Naive thymus-derived CD8-positive, alpha-beta T cell (primary cell): ENCODE results near the gene SLC25A29. TPM values are rescaled to one million over a fixed set of nuclear protein-coding genes. Genes with fewer than 3 reads are reported as not detected.

Source experiments
- ATAC-seq, 2 donors: fragments of 150-1000 bp; cut with Tn5 transposase in 1 of 2; sonication (Bioruptor Pico), chemical (Tn5 transposase) in 1 of 2; 1 replicate in 1 of 2; 2 replicates in 1 of 2; pipeline ENCODE4 v1.10.0; 2021; ENCODE audit warnings: mild to moderate bottlenecking in 2 of 2, moderate library complexity in 2 of 2
- POLR2A ChIA-PET: fragments of 350-600 bp; sonication (Branson Sonifier 250); formaldehyde crosslinking; loops from one replicate; lab custom pipeline; 2021; ENCODE audit warnings: antibody characterized with exemption; lab: Charles Lee
- DNase-seq, 10 donors: peaks; one replicate each; pipeline versions ENCODE4 v3.0.0 to v3.0.0-alpha.2; 2020 to 2022
- H3K27ac Mint-ChIP-seq, 10 donors: one replicate each; pipeline ENCODE4 v1.8.0; 2020 to 2022; ENCODE audit warnings: mild to moderate bottlenecking in 10 of 10, mixed read lengths in 10 of 10, moderate library complexity in 4 of 10, inconsistent platforms in 1 of 10
- H3K27me3 Mint-ChIP-seq, 5 donors: one replicate each; pipeline ENCODE4 v1.8.0; 2021 to 2022; ENCODE audit warnings: mixed read lengths in 5 of 5
- H3K36me3 Mint-ChIP-seq, 3 donors: one replicate each; pipeline ENCODE4 v1.8.0; 2020 to 2022; ENCODE audit warnings: mixed read lengths in 3 of 3, mild to moderate bottlenecking in 2 of 3, inconsistent platforms in 1 of 3
- H3K4me1 Mint-ChIP-seq, 4 donors: one replicate each; pipeline ENCODE4 v1.8.0; 2021 to 2022; ENCODE audit warnings: mixed read lengths in 4 of 4
- H3K4me3 Mint-ChIP-seq, 10 donors: one replicate each; pipeline ENCODE4 v1.8.0; 2020 to 2022; ENCODE audit warnings: mild to moderate bottlenecking in 10 of 10, mixed read lengths in 10 of 10, moderate library complexity in 6 of 10, inconsistent platforms in 1 of 10
- H3K9me3 Mint-ChIP-seq, 9 donors: one replicate each; pipeline ENCODE4 v1.8.0; 2020 to 2022; ENCODE audit warnings: mixed read lengths in 9 of 9, mild to moderate bottlenecking in 3 of 9, inconsistent platforms in 1 of 9, moderate library complexity in 1 of 9
- polyA plus RNA-seq, 3 donors: library from polyadenylated mRNA; unstranded; fragments of 300-500 nt; fragmentation: Illumina TruSeq; gene quantifications; one replicate each; pipeline ENCODE4 v1.2.3, GENCODE V29; 2021
- total RNA-seq, 8 experiments: library from RNA in 2 of 8; stranded (reverse) in 2 of 8; gene quantifications; one replicate each; pipeline ENCODE4 v1.2.3 and lab custom pipeline; 2021 to 2026

The SLC25A29 gene
- total and polyA plus RNA-seq, 5 experiments from 2014 or later: 2.7 to 18.5 (median 8.8) TPM

DNA sequence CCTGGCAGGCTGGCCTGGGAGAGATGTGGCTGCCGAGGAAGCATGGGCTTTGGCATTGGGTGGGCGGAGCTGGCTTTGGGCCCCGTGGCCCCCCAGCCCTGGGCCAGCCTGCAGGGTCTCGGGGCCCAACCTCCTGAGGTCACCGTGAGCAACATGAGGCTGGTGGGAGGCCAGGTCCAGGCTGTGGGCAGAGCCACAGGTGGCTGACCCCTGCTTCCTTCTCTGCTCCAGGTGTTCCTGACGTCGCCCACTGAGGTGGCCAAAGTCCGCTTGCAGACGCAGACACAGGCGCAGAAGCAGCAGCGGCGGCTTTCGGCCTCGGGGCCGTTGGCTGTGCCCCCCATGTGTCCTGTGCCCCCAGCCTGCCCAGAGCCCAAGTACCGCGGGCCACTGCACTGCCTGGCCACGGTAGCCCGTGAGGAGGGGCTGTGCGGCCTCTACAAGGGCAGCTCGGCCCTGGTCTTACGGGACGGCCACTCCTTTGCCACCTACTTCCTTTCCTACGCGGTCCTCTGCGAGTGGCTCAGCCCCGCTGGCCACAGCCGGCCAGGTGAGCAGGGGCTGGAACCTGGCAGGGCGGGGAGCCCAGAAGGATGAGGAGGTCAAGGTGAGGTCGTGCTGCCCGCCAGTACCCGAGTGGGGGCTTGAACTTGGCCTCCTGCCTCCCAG lies 22.4 kb upstream of the SLC25A29 start:
- H3K27me3 Mint-ChIP-seq: no peaks in the 10 kb centered on the region
- no peaks in the 10 kb centered on the region for H3K9me3 Mint-ChIP-seq
- no peak overlapping the region for H3K27ac Mint-ChIP-seq
- no peaks in the 10 kb centered on the region for H3K36me3 Mint-ChIP-seq
- no peaks in the 10 kb centered on the region for H3K4me1 Mint-ChIP-seq
- no peak overlapping the region for H3K4me3 Mint-ChIP-seq
- DNase-seq (no peak), ATAC-seq (no peak)
- POLR2A ChIA-PET: no interaction called here

DNA sequence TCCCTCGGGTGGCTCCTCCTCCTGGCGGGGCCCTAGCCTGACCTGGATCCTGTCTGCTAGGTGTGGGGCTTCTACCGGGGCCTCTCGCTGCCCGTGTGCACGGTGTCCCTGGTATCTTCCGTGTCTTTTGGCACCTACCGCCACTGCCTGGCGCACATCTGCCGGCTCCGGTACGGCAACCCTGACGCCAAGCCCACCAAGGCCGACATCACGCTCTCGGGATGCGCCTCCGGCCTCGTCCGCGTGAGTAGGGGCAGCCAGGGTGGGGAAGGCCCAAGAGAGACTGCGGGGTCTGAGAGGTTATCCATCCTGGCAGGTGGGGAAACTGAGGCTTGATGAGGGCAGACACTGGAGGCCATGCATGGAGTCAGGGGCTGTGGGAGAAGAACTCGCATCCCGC lies 20.9 kb upstream of the SLC25A29 start:
- Mint-ChIP-seq H3K9me3 (no peaks in the 10 kb centered on the region), H3K36me3 (no peaks in the 10 kb centered on the region), H3K4me1 (no peaks in the 10 kb centered on the region), H3K27ac (no peak overlapping the region), H3K4me3 (no peak overlapping the region), H3K27me3 (no peaks in the 10 kb centered on the region)
- DNase-seq (no peak), ATAC-seq (no peak)
- POLR2A ChIA-PET: no interaction called here

DNA sequence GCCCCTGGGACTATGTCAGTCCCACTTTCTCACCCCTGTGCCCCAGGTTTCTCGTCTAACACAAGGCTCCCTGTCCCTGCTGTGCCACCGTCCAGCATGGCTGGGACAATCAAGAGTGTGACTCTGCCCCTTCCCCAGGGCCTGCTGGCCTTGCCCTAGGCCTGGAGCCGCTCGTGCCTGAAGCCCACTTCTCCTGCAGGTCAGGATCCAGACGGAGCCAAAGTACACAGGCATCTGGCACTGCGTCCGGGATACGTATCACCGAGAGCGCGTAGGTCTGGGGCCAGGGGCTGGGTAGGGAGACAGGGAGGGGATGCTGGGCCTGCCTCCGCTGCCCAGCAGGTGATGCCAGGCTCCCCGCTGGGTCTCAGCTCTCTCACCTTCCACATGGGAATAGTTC lies 19.7 kb upstream of the SLC25A29 start:
- Mint-ChIP-seq H3K36me3 (no peaks in the 10 kb centered on the region), H3K9me3 (no peaks in the 10 kb centered on the region), H3K4me1 (no peaks in the 10 kb centered on the region), H3K27me3 (no peaks in the 10 kb centered on the region), H3K4me3 (no peak overlapping the region), H3K27ac (no peak overlapping the region)
- POLR2A ChIA-PET: no interaction called here
- no peak for ATAC-seq
- DNase-seq: no peak

DNA sequence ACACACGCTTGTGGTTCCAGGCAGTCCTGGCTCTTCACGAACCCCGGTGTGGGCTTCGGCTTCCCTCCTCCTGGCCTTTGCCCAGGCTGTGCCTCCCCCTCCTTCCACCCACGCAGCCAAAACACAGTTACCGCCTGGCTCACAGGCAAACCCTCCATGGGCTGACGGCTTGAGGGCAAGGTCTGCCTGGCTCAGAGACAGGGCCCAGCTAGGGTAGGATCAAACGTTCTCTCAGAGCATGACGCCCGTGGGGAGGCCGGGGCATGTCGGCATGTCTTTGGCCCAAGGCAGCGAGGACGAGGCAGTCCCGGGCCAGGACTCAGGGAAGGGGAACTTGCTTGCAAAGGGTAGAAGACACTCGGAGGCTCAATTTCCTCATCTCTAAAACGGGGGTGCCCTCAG lies 19.0 kb upstream of the SLC25A29 start:
- Mint-ChIP-seq H3K27me3 (no peaks in the 10 kb centered on the region), H3K27ac (peak overlapping the region in 1 of 10 donors; percentile 37), H3K9me3 (no peaks in the 10 kb centered on the region), H3K4me3 (no peak overlapping the region), H3K36me3 (no peaks in the 10 kb centered on the region), H3K4me1 (peaks cover 0 to 2% (median 0%) of the 10 kb centered on the region in 4 donors)
- POLR2A ChIA-PET: no interaction called here
- DNase-seq: no peak
- ATAC-seq: no peak

DNA sequence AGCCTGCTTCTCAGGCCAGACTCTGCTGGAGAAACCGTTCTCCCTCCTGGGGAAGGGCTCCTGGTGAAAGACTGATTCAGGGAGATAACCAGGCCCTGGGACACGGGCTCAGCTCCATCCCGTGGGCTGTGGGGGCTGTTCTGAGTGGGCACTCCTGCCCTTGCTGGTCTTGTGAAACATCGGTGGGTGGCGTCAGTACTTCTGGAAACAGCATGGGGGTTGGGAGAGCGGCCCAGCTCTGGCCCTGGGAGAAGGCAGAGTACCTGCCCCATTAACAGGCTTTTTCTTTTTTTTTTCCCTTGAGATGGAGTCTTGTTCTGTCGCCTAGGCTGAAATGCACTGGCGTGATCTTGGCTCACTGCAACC lies 17.7 kb upstream of the SLC25A29 start:
- no peak overlapping the region for H3K4me3 Mint-ChIP-seq

DNA sequence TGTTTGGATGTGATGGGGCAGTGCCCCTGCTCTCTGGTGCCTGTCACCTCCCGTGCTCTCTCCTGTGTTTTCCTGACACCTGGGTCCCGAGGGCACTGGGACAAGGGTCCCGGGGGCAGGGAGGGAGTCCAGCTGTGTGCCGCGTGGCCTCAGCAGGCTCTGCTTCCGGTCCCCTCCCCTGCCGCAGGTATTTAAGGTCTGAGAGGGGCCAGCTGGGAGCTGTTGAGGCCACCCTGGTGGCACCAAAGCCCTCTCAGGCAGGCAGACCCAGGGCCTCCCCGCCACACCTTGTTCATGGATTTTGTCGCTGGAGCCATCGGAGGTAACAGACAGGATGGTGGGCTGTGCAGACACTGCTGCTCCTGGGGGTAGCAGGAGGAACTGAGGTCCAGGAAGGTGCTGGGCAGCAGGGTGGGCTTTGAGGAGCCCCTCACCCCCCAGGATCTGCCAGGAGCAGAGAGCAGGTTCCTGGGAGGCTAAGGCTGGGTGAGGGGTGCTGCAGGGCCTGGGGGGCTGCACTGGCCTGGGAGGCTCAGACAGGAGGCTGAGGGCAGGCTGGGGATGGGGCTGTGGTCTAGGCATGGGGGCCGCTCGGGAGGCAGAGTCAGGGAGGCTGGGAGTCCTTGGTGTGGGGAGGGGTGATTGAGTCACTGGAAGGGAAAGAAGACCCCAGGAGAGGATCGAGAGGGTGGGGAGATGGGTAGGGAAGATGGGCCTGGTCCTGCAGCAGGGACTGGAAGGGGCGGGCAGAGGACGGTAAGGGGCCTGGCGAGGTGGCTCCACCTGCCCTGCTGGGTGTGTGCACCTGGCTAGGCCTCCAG lies 17.1 kb upstream of the SLC25A29 start, which contains the start of gene SLC25A47:
SLC25A47 (plus strand) TSS at position 219 of the 821 bp plus-strand sequence; CDS start at position 295, 76 bp downstream.
- Mint-ChIP-seq H3K9me3 (no peaks in the 10 kb centered on the region), H3K4me1 (peaks cover 0 to 4% (median 0%) of the 10 kb centered on the region in 4 donors), H3K36me3 (no peaks in the 10 kb centered on the region), H3K4me3 (no peak within 1 kb of the TSS), H3K27ac (peak within 1 kb of the TSS in 1 of 10 donors; percentile 55), H3K27me3 (no peaks in the 10 kb centered on the region)
- POLR2A ChIA-PET: no interaction called here
- ATAC-seq: no peak
- no peak for DNase-seq

More for the DNA sequence above, 17.7 kb upstream of the SLC25A29 start:
- Mint-ChIP-seq H3K9me3 (no peaks in the 10 kb centered on the region), H3K36me3 (no peaks in the 10 kb centered on the region), H3K27ac (peak overlapping the region in 1 of 10 donors; percentile 55), H3K4me1 (peaks cover 0 to 4% (median 0%) of the 10 kb centered on the region in 4 donors), H3K27me3 (no peaks in the 10 kb centered on the region)
- POLR2A ChIA-PET: no interaction called here
- DNase-seq (no peak), ATAC-seq (no peak)

DNA sequence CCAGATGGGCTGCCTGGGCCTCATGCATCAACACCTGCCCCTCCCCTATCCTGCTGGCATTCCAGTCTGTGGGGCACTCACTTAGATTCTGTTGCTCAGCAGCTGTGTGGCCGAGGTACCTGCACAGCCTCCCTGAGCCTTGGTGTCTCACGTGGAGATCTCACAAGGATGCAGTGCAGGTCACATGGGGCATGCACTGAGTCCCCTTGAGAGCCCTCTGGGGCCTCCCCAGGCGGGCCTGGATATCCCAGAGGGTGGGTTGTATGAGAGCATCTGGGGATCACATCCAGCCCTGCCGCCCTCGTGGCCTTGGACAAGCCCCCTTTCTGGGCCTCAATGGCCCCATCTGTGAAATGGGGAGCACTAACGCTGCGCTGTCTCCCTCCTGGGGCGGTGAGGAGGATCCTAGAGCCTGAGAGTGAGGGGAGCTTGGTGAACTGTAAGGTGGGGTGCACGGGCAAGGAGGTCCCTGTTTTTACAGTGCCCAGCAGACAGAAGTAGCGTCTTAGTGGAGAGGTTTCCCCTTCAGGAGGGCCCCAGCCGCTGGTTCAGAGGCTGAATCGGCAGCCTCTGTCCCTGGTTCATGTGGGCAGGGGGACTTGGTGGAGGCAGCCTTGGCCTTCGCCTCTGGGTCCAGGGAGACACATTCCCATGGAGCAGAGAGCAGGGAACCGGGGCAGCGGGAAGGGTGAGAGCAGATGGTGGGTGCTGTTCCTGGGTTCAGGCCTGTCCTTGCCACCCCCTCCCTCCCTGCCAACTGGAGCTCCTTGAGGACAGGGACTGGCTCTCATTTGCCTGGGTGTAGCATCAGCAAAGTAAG lies 16.1 kb upstream of the SLC25A29 start:
- POLR2A ChIA-PET: no interaction called here
- ATAC-seq (no peak), DNase-seq (no peak)
- no peaks in the 10 kb centered on the region for H3K27me3 Mint-ChIP-seq
- H3K9me3 Mint-ChIP-seq: no peaks in the 10 kb centered on the region
- no peak overlapping the region for H3K4me3 Mint-ChIP-seq
- H3K36me3 Mint-ChIP-seq: no peaks in the 10 kb centered on the region
- peak overlapping the region in 1 of 10 donors; percentile 34 for H3K27ac Mint-ChIP-seq
- H3K4me1 Mint-ChIP-seq: peaks cover 0 to 6% (median 2%) of the 10 kb centered on the region in 4 donors

DNA sequence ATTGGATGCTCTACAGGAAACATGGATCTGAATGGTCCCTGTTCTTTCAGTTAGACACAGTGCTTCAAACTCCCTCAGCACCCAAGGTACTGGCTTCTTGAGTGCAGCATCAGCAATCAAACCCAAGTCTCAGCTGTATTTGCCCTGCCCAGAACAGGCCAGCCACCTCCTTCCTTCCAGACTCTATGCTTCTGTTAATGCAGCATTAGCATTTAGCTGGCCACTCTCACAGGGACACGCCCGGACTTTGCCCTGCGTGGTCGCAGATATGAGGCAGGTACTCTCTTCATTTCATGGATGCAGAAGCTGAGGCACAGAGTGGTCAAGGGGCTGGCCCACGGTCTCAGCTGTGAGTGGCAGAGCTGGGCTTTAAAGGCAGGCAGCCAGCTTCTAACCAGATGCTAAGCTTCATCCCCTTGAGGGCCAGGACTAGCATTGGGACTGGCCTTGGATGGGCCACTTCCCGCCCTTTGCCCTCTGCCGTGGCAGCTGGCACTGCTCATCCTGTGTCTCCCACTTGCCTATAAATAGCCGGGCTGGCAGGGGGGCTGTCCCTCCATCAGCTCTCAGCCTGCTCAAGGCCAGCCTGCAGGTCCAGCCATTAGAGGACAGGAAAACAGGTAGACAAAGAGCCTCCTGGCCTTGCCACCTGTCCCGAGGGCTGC lies 15.4 kb upstream of the SLC25A29 start:
- Mint-ChIP-seq H3K9me3 (no peaks in the 10 kb centered on the region), H3K27ac (no peak overlapping the region), H3K27me3 (no peaks in the 10 kb centered on the region), H3K4me3 (no peak overlapping the region), H3K4me1 (peaks cover 0 to 6% (median 2%) of the 10 kb centered on the region in 4 donors), H3K36me3 (no peaks in the 10 kb centered on the region)
- no peak for ATAC-seq
- POLR2A ChIA-PET: no interaction called here
- no peak for DNase-seq

DNA sequence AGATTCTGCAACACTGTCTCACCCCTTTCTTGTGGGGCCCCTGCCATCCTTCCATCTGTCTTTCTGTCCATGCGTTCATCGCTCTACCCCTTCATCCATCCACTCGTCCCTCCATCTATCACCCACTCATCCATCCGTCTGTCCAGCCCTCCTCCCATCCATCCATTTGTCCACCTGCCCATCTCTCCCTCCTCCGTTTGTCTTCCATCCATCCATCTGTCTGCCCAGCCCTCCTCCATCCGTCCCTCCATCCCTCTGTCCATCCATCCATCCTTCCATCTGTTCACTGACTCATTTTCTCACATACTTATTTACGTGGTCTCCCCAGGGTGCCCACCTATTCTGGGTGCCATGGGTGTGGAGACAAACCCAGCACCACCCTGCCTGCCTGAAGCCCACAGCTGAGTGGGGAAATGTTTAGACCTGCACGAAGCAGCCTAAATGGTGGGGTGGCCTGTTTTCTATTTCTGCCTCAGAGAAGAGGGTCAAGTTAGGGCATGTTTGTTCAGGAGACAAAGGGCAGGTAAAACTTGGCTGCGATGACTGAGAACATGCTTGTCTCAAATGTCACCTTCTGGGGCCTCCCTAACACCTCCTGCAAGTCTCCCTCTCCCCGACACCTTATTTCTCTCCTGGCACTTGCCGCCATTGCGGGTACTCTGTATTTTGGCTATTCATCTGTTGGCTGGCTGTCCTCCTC lies 14.1 kb upstream of the SLC25A29 start:
- H3K27ac Mint-ChIP-seq: peak overlapping the region in 2 of 10 donors; percentile 18 to 48

DNA sequence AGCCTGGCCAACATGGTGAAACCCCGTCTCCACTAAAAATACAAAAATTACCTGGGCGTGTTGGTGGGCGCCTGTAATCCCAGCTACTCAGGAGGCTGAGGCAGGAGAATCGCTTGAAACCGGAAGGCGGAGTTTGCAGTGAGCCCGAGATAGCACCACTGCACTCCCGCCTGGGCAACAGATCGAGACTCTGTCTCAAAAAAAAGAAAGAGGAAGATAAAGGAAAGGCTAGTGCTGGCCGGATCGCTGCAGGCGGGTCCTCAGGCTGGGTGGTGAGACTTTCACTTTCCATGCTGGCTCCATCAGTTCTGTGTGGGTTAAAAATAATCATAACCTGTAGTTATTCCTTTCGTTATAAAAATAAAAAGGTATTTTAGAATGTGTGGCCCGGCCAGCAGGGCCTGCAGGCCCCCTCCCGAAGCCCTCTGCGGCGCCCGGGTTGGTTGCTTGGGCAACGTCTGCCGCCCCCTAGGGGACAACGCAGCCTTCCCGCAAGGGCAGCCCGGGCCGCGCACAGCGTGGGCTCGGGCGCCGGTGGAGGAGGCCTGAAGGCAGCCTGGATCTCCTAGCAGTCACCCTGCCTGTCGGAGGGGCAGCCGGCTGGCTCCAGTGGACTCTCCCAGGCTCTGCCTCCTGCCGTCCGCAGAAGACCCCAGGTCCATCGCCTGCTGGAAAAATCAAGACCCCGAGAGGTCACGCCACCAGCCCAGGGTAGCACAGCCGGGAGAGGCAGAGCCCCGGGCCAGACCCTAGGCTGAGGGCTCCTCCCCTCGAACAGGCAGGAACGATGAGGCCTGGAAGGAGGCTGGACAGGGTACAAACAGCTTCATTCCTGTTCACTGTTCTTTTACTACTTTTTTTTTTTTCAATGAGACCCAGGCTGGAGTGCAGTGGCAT lies 11.9 kb upstream of the SLC25A29 start:
- Mint-ChIP-seq H3K4me1 (peaks cover 0 to 6% (median 3%) of the 10 kb centered on the region in 4 donors), H3K9me3 (no peaks in the 10 kb centered on the region), H3K27ac (peak overlapping the region in 4 of 10 donors; percentile 12 to 76 (median 59)), H3K27me3 (no peaks in the 10 kb centered on the region), H3K4me3 (peak overlapping the region; percentile 52 to 80 (median 68)), H3K36me3 (no peaks in the 10 kb centered on the region)
- POLR2A ChIA-PET: interaction anchor here (0.7 kb wide), 1 partner anchor 10 kb away, joined by 4 read pairs; no protein-coding TSS in a partner anchor
- ATAC-seq: peak; percentile 100
- peak; percentile 49 to 82 (median 67) for DNase-seq

More for the DNA sequence above, 14.1 kb upstream of the SLC25A29 start:
- DNase-seq: no peak
- Mint-ChIP-seq H3K27me3 (no peaks in the 10 kb centered on the region), H3K36me3 (no peaks in the 10 kb centered on the region), H3K4me3 (no peak overlapping the region), H3K4me1 (peaks cover 0 to 6% (median 2%) of the 10 kb centered on the region in 4 donors), H3K9me3 (no peaks in the 10 kb centered on the region)
- POLR2A ChIA-PET: no interaction called here
- ATAC-seq: no peak

DNA sequence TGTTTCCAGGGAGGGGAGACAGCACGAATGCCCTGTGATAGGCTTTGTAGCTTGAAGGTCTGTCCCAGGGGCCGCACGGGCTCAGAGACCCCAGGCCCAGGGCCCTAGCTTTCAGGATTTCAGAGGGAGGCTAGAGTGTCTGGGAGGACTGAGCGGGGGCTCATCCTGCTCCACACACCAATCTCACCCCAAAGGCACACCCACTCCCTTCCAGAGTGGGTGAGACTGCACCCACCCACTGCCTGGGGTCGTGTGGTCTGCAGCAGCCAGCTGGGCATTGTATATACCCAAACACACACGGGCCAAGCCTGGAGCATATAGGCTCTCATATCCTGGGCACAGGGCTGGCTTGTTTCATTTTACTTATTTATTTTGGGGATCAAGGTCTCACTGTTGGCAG lies 11.1 kb upstream of the SLC25A29 start:
- no peak for DNase-seq
- Mint-ChIP-seq H3K27ac (no peak overlapping the region), H3K4me1 (peaks cover 0 to 10% (median 5%) of the 10 kb centered on the region in 4 donors), H3K4me3 (peak overlapping the region in 6 of 10 donors; percentile 60 to 80 (median 72)), H3K36me3 (no peaks in the 10 kb centered on the region), H3K9me3 (no peaks in the 10 kb centered on the region), H3K27me3 (no peaks in the 10 kb centered on the region)
- POLR2A ChIA-PET: no interaction called here
- ATAC-seq: no peak
